Vagina (tissue), 2 donors: ENCODE measurements around the gene CYP3A4.

Source experiments
- POLR2A ChIP-seq, 2 donors: fragments of 450-650 bp; IDR thresholded peaks; one replicate each; pipeline ENCODE4 v1.6.1; 2017; ENCODE audit warnings: antibody characterized with exemption in 2 of 2, mild to moderate bottlenecking in 2 of 2, moderate library complexity in 2 of 2
- POLR2AphosphoS5 ChIP-seq, 2 donors: sonication (generic); formaldehyde crosslinking; IDR thresholded peaks; one replicate each; pipeline ENCODE4 v1.9.0; 2017; ENCODE audit warnings: antibody characterized with exemption in 2 of 2, mild to moderate bottlenecking in 2 of 2, low read depth in 1 of 2; ENCODE audit not compliant: insufficient read depth in 1 of 2
- TF ChIP-seq, protein P1 (sequence below), 3 experiments: fragments of 450-650 bp in 2 of 3; fragments of 200-600 bp in 1 of 3; sonication (generic) in 1 of 3; IDR thresholded peaks; one replicate each; pipeline ENCODE4 v1.5.1; 2017 to 2019; ENCODE audit warnings: antibody characterized with exemption in 3 of 3, mild to moderate bottlenecking in 2 of 3, moderate library complexity in 2 of 3

DNA sequence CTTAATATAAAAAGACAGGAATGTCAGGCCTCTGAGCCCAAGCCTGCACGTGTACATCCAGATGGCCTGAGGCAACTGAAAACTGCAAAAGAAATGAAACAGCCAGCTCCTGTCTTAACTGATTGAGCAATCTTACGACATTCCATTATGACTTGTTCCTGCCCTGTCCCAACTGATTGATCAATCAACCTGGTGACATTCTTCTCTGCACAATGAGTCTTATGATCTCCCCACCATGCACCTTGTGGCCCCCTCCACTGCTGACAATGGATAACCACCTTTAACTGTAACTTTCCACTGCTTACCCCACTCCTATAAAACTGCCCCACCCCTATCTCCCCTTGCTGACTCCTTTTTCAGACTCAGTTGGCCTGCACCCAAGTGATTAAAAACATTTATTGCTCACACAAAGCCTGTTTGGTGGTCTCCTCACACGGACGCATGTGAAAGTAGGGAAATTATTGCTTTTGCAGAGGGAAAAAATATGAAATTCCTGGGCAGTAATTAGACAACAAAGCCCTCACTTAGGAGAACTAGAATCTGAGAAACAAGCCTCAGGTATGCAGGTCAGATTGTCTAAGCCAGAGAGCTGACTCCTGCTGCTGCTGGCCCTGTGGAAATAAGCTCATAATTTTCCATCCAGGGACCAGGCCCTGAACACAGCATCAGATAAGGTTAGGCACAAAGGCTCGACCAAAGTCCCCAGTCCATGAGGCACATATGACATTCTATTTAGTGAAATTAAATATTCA lies 54.3 kb downstream of the CYP3A4 start:
- TF ChIP-seq POLR2A (IDR thresholded peaks at IDR 0.05) (no peak), POLR2AphosphoS5 (IDR thresholded peaks at IDR 0.05; ENCODE audit: insufficient read depth in 1 of 2, low read depth in 1 of 2) (no peak)
- TF ChIP-seq, protein P1, sequence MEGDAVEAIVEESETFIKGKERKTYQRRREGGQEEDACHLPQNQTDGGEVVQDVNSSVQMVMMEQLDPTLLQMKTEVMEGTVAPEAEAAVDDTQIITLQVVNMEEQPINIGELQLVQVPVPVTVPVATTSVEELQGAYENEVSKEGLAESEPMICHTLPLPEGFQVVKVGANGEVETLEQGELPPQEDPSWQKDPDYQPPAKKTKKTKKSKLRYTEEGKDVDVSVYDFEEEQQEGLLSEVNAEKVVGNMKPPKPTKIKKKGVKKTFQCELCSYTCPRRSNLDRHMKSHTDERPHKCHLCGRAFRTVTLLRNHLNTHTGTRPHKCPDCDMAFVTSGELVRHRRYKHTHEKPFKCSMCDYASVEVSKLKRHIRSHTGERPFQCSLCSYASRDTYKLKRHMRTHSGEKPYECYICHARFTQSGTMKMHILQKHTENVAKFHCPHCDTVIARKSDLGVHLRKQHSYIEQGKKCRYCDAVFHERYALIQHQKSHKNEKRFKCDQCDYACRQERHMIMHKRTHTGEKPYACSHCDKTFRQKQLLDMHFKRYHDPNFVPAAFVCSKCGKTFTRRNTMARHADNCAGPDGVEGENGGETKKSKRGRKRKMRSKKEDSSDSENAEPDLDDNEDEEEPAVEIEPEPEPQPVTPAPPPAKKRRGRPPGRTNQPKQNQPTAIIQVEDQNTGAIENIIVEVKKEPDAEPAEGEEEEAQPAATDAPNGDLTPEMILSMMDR (IDR thresholded peaks at IDR 0.05), result no peak
